SH-SY5Y (cell line): ENCODE measurements around the gene IKZF1.

Experiments
- GATA2 ChIP-seq: IDR thresholded peaks from 2 replicates; pipeline ENCODE4 v1.6.1; 2011; ENCODE audit warnings: mild to moderate bottlenecking, low read depth, low read length
- GATA3 ChIP-seq: IDR thresholded peaks from 2 replicates; pipeline ENCODE4 v1.6.1; 2011; ENCODE audit warnings: low read depth, mild to moderate bottlenecking, low read length, moderate library complexity

GRCh38 chr7:50352751-50353150 is 48.2 kb downstream of the IKZF1 start:
- TF ChIP-seq GATA2 (no peak), GATA3 (no peak)
